Endothelial cell of umbilical vein (primary cell): ENCODE data around the gene LGALS7. TPM values are rescaled to one million over a fixed set of nuclear protein-coding genes. Genes with fewer than 3 reads are reported as not detected.
A peak's percentile ranks its signal among the peaks of the same experiment; 100 is the strongest.

ENCODE experiments used
- BruUV-seq: library from RNA; stranded (reverse); fragments of 400-500 nt; replicated peaks from 2 replicates; lab custom pipeline; 2021; lab: Mats Ljungman, UMichigan
- CTCF ChIA-PET: fragments of 300-600, 350-600 bp; sonication (Branson Sonifier 250); formaldehyde crosslinking; loops from one replicate; lab custom pipeline; 2021; ENCODE audit warnings: antibody characterized with exemption, inconsistent platforms; lab: Charles Lee
- POLR2A ChIA-PET: fragments of 300-600, 350-600 bp; sonication (Branson Sonifier 250); formaldehyde crosslinking; loops from one replicate; lab custom pipeline; 2021; ENCODE audit warnings: antibody characterized with exemption, inconsistent platforms; lab: Charles Lee
- DNase-seq: peaks from one replicate; pipeline ENCODE4 v3.0.0-alpha.2; 2011; ENCODE audit warnings: low read depth, low spot score
- FAIRE-seq: peaks from 2 replicates; lab custom pipeline; 2011; peaks lifted over from hg19 to GRCh38; lab: Jason Lieb, UNC
- H2AFZ ChIP-seq: 2 replicates; pipeline ENCODE4 v1.6.0; 2012; ENCODE audit warnings: low read depth, low read length, control low read depth, inconsistent platforms
- H3K27ac ChIP-seq: 2 replicates; pipeline ENCODE4 v1.5.1; 2011; ENCODE audit warnings: low read depth, mild to moderate bottlenecking, control low read depth, low read length, moderate library complexity; ENCODE audit not compliant: insufficient read depth
- H3K27me3 ChIP-seq, 2 experiments: 2 replicates each; pipeline versions ENCODE4 v1.6.0 to v1.6.1; 2011; ENCODE audit warnings: low read length in 2 of 2, mixed read lengths in 1 of 2; ENCODE audit not compliant: control insufficient read depth in 2 of 2, insufficient read depth in 2 of 2
- H3K36me3 ChIP-seq, 2 experiments: 2 replicates in 1 of 2; 3 replicates in 1 of 2; pipeline ENCODE4 v1.5.1; 2011; ENCODE audit warnings: low read length in 2 of 2, mild to moderate bottlenecking in 1 of 2, moderate library complexity in 1 of 2; ENCODE audit not compliant: control insufficient read depth in 2 of 2, insufficient read depth in 2 of 2; ENCODE audit errors: extremely low read depth in 1 of 2
- H3K4me1 ChIP-seq: 3 replicates; pipeline ENCODE4 v1.5.1; 2011; ENCODE audit warnings: mild to moderate bottlenecking, low read length; ENCODE audit not compliant: control insufficient read depth, insufficient read depth; ENCODE audit errors: extremely low read depth
- H3K4me2 ChIP-seq: 2 replicates; pipeline ENCODE4 v1.6.1; 2011; ENCODE audit warnings: low read length, control low read depth, mixed read lengths; ENCODE audit not compliant: insufficient read depth
- H3K4me3 ChIP-seq, 3 experiments: fragments of 200-600 bp in 1 of 3; sonication (generic), shearing (Covaris generic) in 1 of 3; replicated peaks in 1 of 3; 2 replicates each; pipeline ENCODE4 v1.5.1; 2011 to 2016; ENCODE audit warnings: control low read depth in 3 of 3, low read length in 3 of 3, mild to moderate bottlenecking in 2 of 3, inconsistent platforms in 1 of 3, low read depth in 1 of 3, moderate library complexity in 1 of 3; ENCODE audit not compliant: insufficient read depth in 1 of 3
- H3K79me2 ChIP-seq: 2 replicates; pipeline ENCODE4 v1.6.0; 2012; ENCODE audit warnings: low read length, inconsistent platforms; ENCODE audit not compliant: control insufficient read depth, insufficient read depth
- H3K9ac ChIP-seq: replicated peaks from 2 replicates; pipeline ENCODE3; 2011; ENCODE audit warnings: low read length, control low read depth; ENCODE audit not compliant: insufficient read depth; ENCODE audit errors: extremely low read depth
- H3K9me1 ChIP-seq: replicated peaks from 3 replicates; pipeline ENCODE4 v1.6.0; 2011; ENCODE audit warnings: mild to moderate bottlenecking, low read length; ENCODE audit not compliant: control insufficient read depth, insufficient read depth; ENCODE audit errors: extremely low read depth
- H3K9me3 ChIP-seq: replicated peaks from 2 replicates; pipeline ENCODE4 v1.5.1; 2012; ENCODE audit warnings: low read length, inconsistent platforms; ENCODE audit not compliant: control insufficient read depth, insufficient read depth
- H4K20me1 ChIP-seq: replicated peaks from 2 replicates; pipeline ENCODE3; 2011; ENCODE audit warnings: mild to moderate bottlenecking, low read length; ENCODE audit not compliant: control insufficient read depth, insufficient read depth; ENCODE audit errors: extremely low read depth
- CTCF ChIP-seq, 2 donors: IDR thresholded peaks; 1 replicate in 1 of 2; 2 replicates in 1 of 2; pipeline ENCODE4 v1.5.1; 2011; ENCODE audit warnings: low read length in 2 of 2, mild to moderate bottlenecking in 2 of 2, moderate library complexity in 2 of 2, control low read depth in 1 of 2, inconsistent platforms in 1 of 2, low read depth in 1 of 2; ENCODE audit not compliant: insufficient read depth in 1 of 2; ENCODE audit errors: extremely low read depth in 1 of 2
- EZH2 ChIP-seq: IDR thresholded peaks from 2 replicates; pipeline ENCODE4 v1.6.1; 2012; ENCODE audit warnings: borderline replicate concordance, low read depth, mild to moderate bottlenecking, moderate library complexity, low read length, inconsistent platforms; ENCODE audit not compliant: severe bottlenecking
- FOS ChIP-seq: IDR thresholded peaks from 2 replicates; pipeline ENCODE4 v1.6.1; 2011; ENCODE audit warnings: mild to moderate bottlenecking, low read length, moderate library complexity, borderline replicate concordance; ENCODE audit not compliant: insufficient read depth
- GATA2 ChIP-seq: IDR thresholded peaks from 2 replicates; pipeline ENCODE4 v1.7.0; 2011; ENCODE audit warnings: low read depth, mild to moderate bottlenecking, moderate library complexity, mixed read lengths, low read length; ENCODE audit not compliant: insufficient read length, insufficient read depth
- MYC ChIP-seq: IDR thresholded peaks from one replicate; pipeline ENCODE4 v1.6.1; 2011; ENCODE audit warnings: mild to moderate bottlenecking, low read depth, low read length
- dilution Hi-C: fragments of 300-500 bp; cut with MboI; formaldehyde crosslinking; loops from one replicate; pipeline ENCODE4 v1.15.0; 2019; ENCODE audit warnings: low sequenced_read_pairs; ENCODE audit not compliant: extremely low pct_ligation_motif_present
- intact Hi-C: fragments of 100-400 bp; cut with micrococcal nuclease; formaldehyde crosslinking; loops from one replicate; pipeline ENCODE4 v1.10.0; 2022
- polyA plus RNA-seq, 4 experiments: library from polyadenylated mRNA; depleted of rRNA in 3 of 4; stranded (reverse) in 3 of 4; unstranded in 1 of 4; fragments of >200 nt; gene quantifications; 2 replicates each; pipeline versions ENCODE4 v1.2.1 to v1.2.3, GENCODE V29; 2011 to 2012; ENCODE audit warnings: missing spikeins in 1 of 4
- total RNA-seq: library from RNA; stranded (reverse); gene quantifications from 2 replicates; pipeline ENCODE4 v1.2.3, GENCODE V29; 2021

LGALS7 gene
- total and polyA plus RNA-seq, 2 donors (not counting 3 experiments of a cell fraction or from before 2014, with no cell fraction given): not detected

GRCh38 chr19:38734176-38734425, 39.2 kb downstream of the LGALS7 start:
- FAIRE-seq: no peak
- H3K4me2 ChIP-seq: no peak overlapping the region
- H3K9me1 ChIP-seq: no peaks in the 10 kb centered on the region
- BruUV-seq: no TSS peak
- H2AFZ ChIP-seq: no peak overlapping the region
- intact Hi-C loops: no loop called here
- H3K27me3 ChIP-seq: no peaks in the 10 kb centered on the region
- TF ChIP-seq MYC: no peak
- peaks cover 3 to 12% of the 10 kb centered on the region in 2 experiments for H3K36me3 ChIP-seq
- H4K20me1 ChIP-seq: no peaks in the 10 kb centered on the region
- peaks cover 17% of the 10 kb centered on the region for H3K4me1 ChIP-seq
- H3K4me3 ChIP-seq: no peak overlapping the region
- ChIA-PET CTCF (interaction anchor here (1.3 to 3.3 kb wide), 6 partner anchors 10 to 199 kb away, joined by 4 to 18 read pairs (median 8); partner anchors contain the start of genes MRPS12 and SARS2), POLR2A (no interaction called here)
- DNase-seq: no peak
- H3K9me3 ChIP-seq: no peaks in the 10 kb centered on the region
- H3K27ac ChIP-seq: no peak overlapping the region
- dilution Hi-C loops: no loop called here
- no peak overlapping the region for H3K9ac ChIP-seq
- no peaks in the 10 kb centered on the region for H3K79me2 ChIP-seq

- Histone ChIP-seq H3K79me2 (no peaks in the 10 kb centered on the region), H4K20me1 (no peaks in the 10 kb centered on the region), H3K4me2 (no peak overlapping the region), H3K9ac (no peak overlapping the region), H3K27ac (no peak overlapping the region), H3K36me3 (peaks cover 4 to 16% of the 10 kb centered on the region in 2 experiments), H3K9me1 (no peaks in the 10 kb centered on the region), H2AFZ (no peak overlapping the region), H3K9me3 (no peaks in the 10 kb centered on the region), H3K4me1 (peaks cover 17% of the 10 kb centered on the region), H3K27me3 (no peaks in the 10 kb centered on the region), H3K4me3 (no peak overlapping the region)
- no peak for DNase-seq
- BruUV-seq: no TSS peak
- FAIRE-seq: peak; percentile 77
- dilution Hi-C loops: no loop called here
- CTCF ChIA-PET: interaction anchor here (1.3 to 3.3 kb wide), 6 partner anchors 9 to 199 kb away, joined by 4 to 18 read pairs (median 8); partner anchors contain the start of genes MRPS12 and SARS2
- TF ChIP-seq FOS (peak; percentile 43), CTCF (IDR thresholded peaks at IDR 0.05; ENCODE audit: extremely low read depth in 1 of 2, insufficient read depth in 1 of 2, low read depth in 1 of 2, low read length in 2 of 2) (no peak), GATA2 (no peak), EZH2 (no peak)
- intact Hi-C loops: no loop called here
- POLR2A ChIA-PET: no interaction called here
Observed at GRCh38 chr19:38733493-38734175, 39.7 kb downstream of the LGALS7 start.
